Activated naive CD8-positive, alpha-beta T cell treated with anti-CD3 and anti-CD28 coated beads, Interleukin-2, amount 50 U/mL, for 16 hours (primary cell): ENCODE results near the gene MBD3L5.
"Not testable (repeated sequence)": the region's sequence is repeated elsewhere in the genome, so short reads cannot be mapped to it uniquely, and the experiment has no call there.

Experiments
- DNase-seq: peaks from one replicate; pipeline ENCODE4 v3.0.0-alpha.2; 2020; ENCODE audit warnings: low read depth, low spot score

Gene MBD3L5

DNA sequence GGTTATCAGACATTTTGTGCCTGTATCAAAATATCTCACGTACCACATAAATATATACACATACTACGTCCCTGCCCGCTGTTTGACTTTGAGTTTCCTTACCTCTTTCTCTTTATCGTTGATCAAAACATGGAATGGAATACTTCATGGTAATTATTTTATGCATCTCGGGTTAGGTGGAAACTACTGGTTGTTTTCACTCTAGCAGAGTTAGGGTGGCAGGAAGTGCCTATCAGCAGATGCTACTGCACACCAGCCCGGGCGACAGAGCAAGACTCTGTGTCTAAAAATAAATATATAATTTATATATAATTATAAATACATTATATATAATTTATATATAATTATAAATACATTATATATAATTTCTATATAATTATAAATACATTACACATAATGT is 22.5 kb downstream of the MBD3L5 start:
- DNase-seq, result not testable (repeated sequence)

DNA sequence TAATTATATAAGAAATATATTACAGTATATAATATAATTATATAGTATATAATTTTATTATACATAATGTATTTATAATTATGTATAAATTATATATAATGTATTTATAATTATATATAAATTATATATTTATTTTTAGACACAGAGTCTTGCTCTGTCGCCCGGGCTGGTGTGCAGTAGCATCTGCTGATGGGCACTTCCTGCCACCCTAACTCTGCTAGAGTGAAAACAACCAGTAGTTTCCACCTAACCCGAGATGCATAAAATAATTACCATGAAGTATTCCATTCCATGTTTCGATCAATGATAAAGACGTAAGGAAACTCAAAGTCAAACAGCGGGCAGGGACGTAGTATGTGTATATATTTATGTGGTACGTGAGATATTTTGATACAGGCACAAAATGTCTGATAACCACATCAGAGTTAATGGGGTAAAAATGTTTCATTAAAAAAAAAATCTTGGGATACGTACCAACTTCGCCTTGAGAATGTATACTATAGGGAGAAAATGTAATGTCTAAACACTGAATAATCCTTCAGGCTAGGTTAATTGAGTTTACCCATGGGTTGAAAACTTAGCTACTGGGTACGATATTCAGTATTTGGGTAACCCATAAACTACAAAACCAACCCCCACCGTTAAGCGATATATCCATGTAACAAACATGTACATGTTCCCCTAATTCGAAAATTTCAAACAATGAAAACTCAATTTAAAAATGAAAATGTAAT is 24.4 kb downstream of the MBD3L5 start:
- DNase-seq, result not testable (repeated sequence)

DNA sequence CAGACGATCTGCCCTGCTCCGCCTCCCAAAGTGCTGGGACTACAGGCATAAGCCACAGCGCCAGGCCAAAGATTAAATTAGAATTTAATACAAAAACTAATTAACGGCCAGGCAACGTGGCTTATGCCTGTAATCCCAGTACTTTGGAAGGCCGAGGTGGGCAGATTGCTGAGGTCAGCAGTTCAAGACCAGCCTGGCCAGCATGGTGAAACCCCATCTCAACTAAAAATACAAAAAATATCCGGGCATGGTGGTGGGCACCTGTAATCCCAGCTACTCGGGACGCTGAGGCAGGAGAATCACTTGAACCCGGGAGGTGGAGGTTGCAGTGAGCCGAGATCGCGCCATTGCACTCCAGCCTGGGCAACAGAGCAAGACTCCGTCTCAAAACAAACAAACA is 25.3 kb downstream of the MBD3L5 start:
- not testable (repeated sequence) for DNase-seq

DNA sequence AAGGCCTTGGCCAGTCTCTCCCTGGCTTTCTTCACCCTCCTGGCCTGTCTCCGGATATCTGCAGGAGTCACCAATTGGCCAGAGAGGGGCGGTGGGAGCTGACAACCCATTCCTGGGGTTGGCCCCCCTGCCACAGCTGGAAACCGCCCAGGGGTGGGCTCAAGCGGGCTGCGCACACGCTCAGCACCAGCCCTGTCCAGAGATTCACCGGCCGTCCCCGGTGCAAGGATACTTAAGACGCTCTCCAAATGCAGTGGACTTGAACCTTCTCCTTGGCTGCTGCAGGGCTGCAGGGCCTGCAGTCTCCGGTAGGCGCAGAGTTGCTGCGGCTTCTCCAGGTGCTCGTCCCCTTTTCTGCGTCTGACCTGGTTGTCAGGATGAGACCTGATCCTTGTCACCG is 26.0 kb downstream of the MBD3L5 start:
- not testable (repeated sequence) for DNase-seq

DNA sequence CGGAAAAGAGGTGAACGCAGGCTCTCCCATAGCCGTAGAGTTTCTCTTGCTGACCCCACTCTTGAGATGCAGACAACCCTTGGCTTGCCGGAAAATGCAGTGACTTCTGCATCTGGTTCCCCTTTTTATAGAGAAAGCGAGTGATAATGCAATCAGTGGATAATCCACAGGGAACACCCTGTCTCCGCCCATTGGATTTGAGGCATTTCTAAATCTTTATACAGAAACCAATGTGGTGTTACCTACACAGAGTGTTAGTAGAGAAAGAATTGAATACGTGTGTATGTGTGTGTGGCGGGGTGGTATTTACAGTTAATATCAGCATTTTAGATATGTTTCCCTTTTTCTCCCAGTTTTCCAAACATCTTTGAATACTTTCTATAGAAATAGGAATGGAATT is 28.2 kb downstream of the MBD3L5 start, which contains the start of gene MBD3L3:
MBD3L3 (minus strand) TSS at position 101 of the 400 bp plus-strand sequence; CDS start at position 30, 71 bp downstream.
- DNase-seq, result not testable (repeated sequence)

DNA sequence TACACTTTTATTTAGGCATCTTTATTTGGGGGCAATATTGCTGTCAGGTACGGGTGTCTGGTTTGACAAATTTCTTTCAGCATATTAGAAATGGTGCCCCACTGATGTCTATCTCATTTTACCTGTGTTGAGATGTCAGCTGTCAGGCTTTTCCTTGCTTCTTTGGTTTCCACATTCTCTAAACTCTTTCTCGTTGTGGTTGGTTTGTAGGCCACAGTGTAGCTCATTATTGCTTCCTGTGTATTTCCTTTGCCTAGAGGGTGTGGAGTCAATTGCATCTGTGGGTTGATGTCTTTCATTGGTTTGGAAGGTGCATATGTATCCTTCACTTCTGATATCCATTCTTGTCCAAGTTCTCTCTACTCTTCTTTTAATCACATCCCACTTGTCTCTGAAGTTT is 29.6 kb downstream of the MBD3L5 start:
- DNase-seq, result not testable (repeated sequence)

DNA sequence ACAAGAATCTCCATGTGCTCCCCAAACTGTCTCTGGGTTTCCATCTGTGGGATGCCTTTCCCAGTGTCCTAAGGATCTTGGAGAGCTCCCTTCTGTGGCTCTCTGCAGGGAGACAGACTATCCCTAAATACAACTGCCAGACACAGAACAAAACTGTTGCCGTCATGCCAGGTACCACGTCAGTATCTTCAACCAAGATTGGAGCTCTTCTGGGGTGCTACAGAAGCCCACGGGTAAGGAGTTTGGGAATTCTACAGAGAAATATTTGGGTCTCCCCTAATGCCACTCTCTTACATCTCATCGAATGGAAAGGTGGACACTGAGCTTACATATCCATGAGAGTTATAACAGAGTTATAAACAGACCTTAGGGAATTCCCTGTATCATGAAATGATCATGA is 33.0 kb downstream of the MBD3L5 start:
- DNase-seq, result no peak

DNA sequence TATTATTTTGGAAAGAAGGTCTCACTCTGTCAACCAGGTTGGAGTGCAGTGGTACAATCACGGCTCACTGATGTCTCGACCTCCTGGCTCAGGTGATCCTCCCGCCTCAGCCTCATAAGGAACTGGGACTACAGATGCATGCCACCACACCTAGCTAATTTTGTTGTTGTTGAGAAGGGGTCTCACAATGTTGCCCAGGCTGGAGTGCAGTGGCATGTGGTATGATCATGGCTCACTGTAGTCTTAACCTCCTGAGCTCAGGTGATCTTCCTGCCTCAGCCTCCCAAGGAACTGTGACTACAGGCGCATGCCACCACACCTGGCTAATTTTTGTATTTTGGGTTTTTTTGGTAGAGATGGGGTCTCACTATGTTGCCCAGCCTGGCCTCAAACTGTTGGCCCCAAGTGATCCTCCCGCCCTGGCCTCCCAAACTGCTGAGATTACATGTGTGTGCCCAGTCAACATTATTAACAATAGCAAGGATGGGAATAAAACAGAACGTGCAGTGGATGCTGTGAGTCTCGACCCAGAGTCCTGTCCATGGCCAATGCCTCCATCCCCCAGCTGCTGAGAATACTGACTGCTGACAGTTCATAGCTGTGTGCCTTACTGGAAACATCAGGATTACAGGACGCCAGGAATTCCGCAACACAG is 33.5 kb downstream of the MBD3L5 start:
- no peak for DNase-seq

DNA sequence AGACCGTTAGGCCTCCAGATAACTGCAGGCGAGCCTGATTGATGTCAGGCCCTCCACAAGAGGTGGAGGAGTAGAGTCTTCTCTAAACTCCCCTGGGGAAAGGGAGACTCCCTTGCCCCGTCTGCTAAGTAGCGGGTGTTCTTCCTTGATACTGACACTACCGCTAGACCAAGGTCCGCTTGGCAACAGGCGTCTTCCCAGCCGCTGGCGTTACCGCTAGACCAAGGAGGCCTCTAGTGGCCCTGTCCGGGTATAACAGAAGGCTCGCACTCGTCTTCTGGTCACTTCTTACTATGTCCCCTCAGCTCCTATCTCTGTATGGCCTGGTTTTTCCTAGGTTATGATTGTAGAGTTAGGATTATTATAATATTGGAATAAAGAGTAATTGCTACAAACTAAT is 36.7 kb downstream of the MBD3L5 start:
- not testable (repeated sequence) for DNase-seq

DNA sequence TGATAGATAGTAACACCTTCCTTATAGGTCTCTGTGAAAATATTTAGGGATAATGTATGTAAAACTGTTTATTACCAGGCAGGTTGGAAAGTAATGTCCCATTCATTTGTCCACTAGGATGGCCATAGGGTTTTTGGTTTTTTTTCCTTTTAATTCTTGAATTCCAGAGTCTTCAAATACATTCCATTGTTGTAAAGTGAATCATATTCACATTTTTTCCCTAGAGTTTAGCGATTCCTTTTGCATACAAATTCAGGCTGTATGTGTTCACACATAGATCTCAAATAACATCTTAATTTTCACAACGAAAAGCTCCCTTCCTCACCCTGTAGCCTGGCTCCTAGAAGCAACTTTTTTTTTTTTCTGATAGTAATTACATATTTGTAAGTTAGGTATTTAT is 37.3 kb downstream of the MBD3L5 start:
- DNase-seq, result no peak

DNA sequence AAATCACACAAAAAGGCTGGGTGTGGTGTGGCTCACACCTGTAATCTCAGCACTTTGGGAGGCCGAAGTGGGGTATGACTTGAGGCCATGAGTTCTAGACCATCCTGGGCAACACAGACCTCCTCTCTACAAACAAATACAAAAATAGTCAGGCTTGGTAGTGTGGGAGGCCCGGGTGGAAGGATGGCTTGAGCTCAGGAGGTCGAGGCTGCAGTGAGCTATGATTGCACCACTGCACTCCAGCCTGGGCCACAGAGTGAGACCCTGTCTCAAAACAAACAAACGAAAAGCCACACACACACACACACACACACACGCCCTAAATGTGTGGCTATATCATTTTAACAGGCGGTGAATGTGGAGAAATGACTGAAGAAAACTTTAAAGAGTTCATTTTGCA is 38.2 kb downstream of the MBD3L5 start:
- DNase-seq, result no peak

DNA sequence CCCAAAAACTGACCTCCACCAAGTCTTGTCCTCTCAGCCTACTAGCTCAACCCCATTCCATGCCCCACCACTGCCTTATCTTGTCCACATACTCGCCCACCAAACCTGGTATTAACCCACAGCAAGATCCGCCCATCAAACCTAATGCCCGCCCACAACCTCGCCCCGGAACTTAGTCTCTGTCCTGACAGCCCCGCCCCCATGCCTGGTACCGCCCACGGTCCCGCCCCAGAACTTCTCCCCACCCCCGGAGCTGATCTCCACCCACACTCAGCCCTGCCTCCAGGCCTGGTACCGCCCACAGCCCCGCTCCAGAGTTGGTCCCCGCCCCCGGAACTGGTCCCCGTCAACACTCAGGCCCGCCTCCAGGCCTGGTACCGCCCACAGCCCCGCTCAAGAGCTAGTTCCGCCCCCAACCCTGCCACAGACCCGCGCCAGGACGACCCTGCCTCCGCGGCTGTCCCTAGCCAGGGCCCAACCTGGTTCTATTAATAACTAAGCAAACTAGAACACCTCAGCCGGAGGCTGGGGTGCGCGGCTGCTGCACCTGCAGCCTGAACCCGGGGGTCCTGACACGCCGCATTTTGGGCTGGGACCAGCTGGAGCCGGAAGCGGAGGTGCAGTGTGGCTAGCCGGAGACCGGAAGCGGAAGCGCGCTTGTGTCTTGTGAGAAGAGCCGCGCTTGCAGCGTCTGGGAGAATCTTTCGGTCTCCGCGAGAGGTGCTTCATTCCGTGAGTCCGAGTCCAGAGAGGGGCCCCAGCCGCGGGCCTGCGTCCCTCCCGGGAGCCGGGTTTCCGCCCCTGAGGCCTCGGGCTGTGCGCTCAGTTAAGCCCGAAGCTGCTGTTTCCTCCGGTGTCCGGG is 38.9 kb downstream of the MBD3L5 start, which contains the start of gene ZNF557:
ZNF557 (plus strand) TSS at position 662 of the 862 bp plus-strand sequence. CDS start 5,372 bp downstream, outside the sequence.
- DNase-seq, result peak; percentile 98

DNA sequence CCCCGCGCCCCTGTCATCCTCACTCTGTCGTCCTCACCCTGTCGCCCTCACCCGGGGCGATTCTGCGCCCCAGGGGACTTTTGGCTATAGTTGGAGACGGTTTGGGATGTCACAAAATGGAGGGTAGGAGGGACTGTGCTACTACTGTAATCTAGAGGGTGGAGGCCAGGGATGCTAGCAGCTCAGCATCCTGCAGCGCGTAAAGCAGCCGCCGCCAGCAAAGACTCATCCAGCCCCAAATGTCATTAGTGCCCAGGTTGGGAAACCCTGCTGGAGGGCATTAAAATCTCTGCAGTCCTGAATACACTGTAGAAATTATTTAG is 39.5 kb downstream of the MBD3L5 start:
- no peak for DNase-seq

DNA sequence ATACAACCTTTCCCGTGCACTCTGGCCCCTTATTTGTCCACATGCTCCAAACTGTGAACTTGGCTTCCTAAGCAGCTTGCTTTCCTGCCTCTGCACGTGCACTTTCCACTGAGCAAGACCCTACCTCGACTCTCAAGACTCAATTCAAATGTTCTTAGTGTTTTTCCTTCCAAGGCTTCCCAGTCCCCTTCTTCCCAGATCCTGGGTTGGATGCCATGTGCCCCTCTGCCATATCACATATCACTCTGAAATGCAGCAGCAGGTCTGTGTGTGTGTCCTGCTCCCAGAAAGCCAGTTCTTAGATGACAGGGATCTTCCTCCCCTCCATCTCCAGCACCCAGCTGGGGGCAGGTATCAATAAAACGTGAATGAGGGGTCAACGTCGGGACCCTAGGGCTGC is 42.2 kb downstream of the MBD3L5 start:
- no peak for DNase-seq

DNA sequence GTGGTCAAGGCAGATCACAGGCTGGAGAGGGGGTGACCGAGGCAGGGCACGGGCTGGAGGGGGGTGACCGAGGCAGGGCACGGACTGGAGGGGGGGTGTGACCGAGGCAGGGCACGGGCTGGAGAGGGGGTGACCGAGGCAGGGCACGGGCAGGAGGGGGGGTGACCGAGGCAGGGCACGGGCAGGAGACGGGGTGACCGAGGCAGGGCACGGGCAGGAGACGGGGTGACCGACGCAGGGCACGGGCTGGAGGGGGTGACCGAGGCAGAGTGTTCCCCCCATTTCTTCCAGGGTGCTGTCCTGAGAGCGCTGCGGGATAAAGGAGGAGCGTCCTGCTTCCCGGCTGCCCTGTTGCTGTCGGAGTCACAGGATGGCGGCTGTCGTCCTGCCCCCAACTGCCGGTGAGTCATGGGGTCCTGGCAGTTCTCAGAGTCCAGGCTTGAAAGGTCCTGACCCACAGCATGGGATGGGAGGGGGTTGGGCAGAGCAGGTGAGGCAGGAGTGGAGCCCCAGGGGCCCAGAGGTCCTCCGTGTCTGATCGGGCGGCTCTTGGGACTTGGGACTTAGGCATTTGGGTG is 44.4 kb downstream of the MBD3L5 start:
- DNase-seq, result no peak

DNA sequence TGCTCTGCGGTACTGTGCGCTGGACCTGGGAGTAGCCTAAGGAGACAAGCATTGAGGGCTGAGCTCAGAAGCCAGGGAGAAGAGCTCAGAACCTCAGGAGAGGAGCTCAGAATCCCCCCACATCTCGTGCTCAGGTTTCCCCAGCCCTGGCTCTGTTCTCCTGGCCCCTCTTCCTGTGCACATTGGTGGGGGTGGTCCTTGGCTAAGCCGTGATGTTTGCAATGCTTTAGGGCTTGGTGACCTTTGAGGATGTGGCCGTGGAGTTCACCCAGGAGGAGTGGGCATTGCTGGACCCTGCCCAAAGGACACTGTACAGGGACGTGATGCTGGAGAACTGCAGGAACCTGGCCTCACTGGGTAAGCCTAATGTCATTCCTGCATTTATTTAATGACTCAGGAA is 45.8 kb downstream of the MBD3L5 start:
- no peak for DNase-seq

DNA sequence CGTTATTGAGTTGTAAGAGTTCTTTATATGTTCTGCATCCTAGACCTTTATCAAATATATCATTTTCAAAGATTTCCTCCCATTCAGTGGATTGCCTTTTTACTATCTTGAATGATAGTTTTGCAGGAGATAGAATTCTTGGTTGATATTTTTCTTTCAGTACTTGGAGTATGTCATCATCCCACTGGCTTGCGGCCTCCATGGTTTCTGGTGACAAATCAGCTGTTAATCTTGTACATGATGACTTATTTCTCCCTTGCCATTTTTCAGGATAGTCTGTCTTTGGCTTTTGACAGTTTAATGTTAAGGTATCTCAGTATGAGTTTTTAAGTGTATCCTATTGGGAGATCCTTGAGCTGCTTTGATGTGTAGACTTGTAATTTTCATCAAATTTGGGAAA is 47.6 kb downstream of the MBD3L5 start:
- no peak for DNase-seq
